Gastrocnemius medialis (tissue), 4 donors: ENCODE measurements around the gene ICAM4. TPM values are rescaled to one million over a fixed set of nuclear protein-coding genes. Genes with fewer than 3 reads are reported as not detected.

ENCODE experiments used
- ATAC-seq, 2 donors: fragments of 150-250 bp; one replicate each; pipeline ENCODE4 v1.9.1; 2016
- DNase-seq, 2 donors: peaks; one replicate each; pipeline ENCODE4 v3.0.0-alpha.2; 2019
- H3K27ac ChIP-seq, 4 donors: fragments of 200-600 bp; sonication (generic); 1 replicate in 1 of 4; 2 replicates in 3 of 4; pipeline ENCODE4 v1.5.1; 2016 to 2018; ENCODE audit warnings: mild to moderate bottlenecking in 2 of 4, moderate library complexity in 1 of 4
- H3K27me3 ChIP-seq, 3 donors: fragments of 200-600 bp; sonication (generic) in 2 of 3; 1 replicate in 1 of 3; 2 replicates in 2 of 3; pipeline versions ENCODE4 v1.5.1 to v1.6.0; 2016 to 2019; ENCODE audit warnings: mild to moderate bottlenecking in 1 of 3, moderate library complexity in 1 of 3
- H3K36me3 ChIP-seq, 2 donors: fragments of 200-600 bp; sonication (generic) in 1 of 2; one replicate each; pipeline ENCODE4 v1.5.1; 2017 to 2018
- H3K4me1 ChIP-seq, 2 donors: fragments of 200-600 bp; sonication (generic) in 1 of 2; one replicate each; pipeline ENCODE4 v1.5.1; 2016 to 2017; ENCODE audit warnings: mild to moderate bottlenecking in 2 of 2
- H3K4me3 ChIP-seq, 4 donors: fragments of 200-600 bp; sonication (generic) in 3 of 4; 1 replicate in 1 of 4; 2 replicates in 3 of 4; pipeline ENCODE4 v1.5.1; 2016 to 2019; ENCODE audit warnings: mild to moderate bottlenecking in 2 of 4
- H3K9me3 ChIP-seq, 3 donors: fragments of 200-600 bp; sonication (generic) in 2 of 3; 1 replicate in 1 of 3; 2 replicates in 2 of 3; pipeline ENCODE4 v1.5.1; 2016 to 2019
- POLR2A ChIP-seq, 2 donors: fragments of 450-650 bp; IDR thresholded peaks; one replicate each; pipeline ENCODE4 v1.6.1; 2017; ENCODE audit warnings: antibody characterized with exemption in 2 of 2, mild to moderate bottlenecking in 2 of 2, moderate library complexity in 2 of 2
- in situ Hi-C, 4 donors: fragments of 200-750 bp; cut with MboI; loops; one replicate each; pipeline versions ENCODE4 v1.15.0 to v1.8.0; 2017; ENCODE audit warnings: low sequenced_read_pairs in 4 of 4
- intact Hi-C: fragments of 100-400 bp; cut with DNase I; formaldehyde crosslinking; loops from one replicate; pipeline ENCODE4 v1.15.1; 2023; ENCODE audit warnings: low total_unique reads
- total RNA-seq, 4 donors: library from RNA; depleted of rRNA; stranded (reverse); fragments of >200 nt; gene quantifications; one replicate each; pipeline versions ENCODE4 v1.1.0 to v1.2.3, GENCODE V29; 2016
- TF ChIP-seq, protein P1 (sequence below), 5 experiments: fragments of 450-650 bp in 3 of 5; fragments of 200-600 bp in 2 of 5; sonication (generic) in 2 of 5; IDR thresholded peaks in 4 of 5; conservative IDR thresholded peaks in 1 of 5; 1 replicate in 4 of 5; 2 replicates in 1 of 5; pipeline ENCODE4 v1.5.1; 2016 to 2019; ENCODE audit warnings: antibody characterized with exemption in 5 of 5, mild to moderate bottlenecking in 3 of 5, moderate library complexity in 3 of 5

Gene ICAM4
- total RNA-seq, 4 donors from 2014 or later: not detected

DNA sequence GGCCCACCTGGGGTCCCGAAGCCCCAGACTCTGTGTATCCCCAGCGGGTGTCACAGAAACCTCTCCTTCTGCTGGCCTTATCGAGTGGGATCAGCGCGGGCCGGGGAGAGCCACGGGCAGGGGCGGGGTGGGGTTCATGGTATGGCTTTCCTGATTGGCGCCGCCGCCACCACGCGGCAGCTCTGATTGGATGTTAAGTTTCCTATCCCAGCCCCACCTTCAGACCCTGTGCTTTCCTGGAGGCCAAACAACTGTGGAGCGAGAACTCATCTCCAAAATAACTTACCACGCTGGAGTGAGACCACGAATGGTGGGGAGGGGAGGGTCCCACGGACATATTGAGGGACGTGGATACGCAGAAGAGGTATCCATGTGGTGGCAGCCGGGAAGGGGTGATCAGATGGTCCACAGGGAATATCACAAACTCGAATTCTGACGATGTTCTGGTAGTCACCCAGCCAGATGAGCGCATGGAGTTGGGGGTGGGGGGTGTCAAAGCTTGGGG, 2.0 kb downstream of the ICAM4 start:
- Histone ChIP-seq H3K36me3 (peaks cover 0 to 17% of the 10 kb centered on the region in 2 donors), H3K4me1 (peaks cover 29 to 43% of the 10 kb centered on the region in 2 donors), H3K9me3 (no peaks in the 10 kb centered on the region), H3K4me3 (peak overlapping the region in 3 of 4 donors; percentile 45 to 65 (median 48)), H3K27ac (no peak overlapping the region), H3K27me3 (peaks cover 70 to 72% (median 71%) of the 10 kb centered on the region in 3 donors)
- DNase-seq: no peak
- in situ Hi-C loops (no loop called here), intact Hi-C loops (no loop called here)
- ATAC-seq: no peak
- TF ChIP-seq POLR2A (IDR thresholded peaks at IDR 0.05): no peak
- TF ChIP-seq, protein P1, sequence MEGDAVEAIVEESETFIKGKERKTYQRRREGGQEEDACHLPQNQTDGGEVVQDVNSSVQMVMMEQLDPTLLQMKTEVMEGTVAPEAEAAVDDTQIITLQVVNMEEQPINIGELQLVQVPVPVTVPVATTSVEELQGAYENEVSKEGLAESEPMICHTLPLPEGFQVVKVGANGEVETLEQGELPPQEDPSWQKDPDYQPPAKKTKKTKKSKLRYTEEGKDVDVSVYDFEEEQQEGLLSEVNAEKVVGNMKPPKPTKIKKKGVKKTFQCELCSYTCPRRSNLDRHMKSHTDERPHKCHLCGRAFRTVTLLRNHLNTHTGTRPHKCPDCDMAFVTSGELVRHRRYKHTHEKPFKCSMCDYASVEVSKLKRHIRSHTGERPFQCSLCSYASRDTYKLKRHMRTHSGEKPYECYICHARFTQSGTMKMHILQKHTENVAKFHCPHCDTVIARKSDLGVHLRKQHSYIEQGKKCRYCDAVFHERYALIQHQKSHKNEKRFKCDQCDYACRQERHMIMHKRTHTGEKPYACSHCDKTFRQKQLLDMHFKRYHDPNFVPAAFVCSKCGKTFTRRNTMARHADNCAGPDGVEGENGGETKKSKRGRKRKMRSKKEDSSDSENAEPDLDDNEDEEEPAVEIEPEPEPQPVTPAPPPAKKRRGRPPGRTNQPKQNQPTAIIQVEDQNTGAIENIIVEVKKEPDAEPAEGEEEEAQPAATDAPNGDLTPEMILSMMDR (IDR thresholded peaks at IDR 0.05 in 4 of 5, conservative IDR thresholded peaks at IDR 0.05 in 1 of 5): no peak

DNA sequence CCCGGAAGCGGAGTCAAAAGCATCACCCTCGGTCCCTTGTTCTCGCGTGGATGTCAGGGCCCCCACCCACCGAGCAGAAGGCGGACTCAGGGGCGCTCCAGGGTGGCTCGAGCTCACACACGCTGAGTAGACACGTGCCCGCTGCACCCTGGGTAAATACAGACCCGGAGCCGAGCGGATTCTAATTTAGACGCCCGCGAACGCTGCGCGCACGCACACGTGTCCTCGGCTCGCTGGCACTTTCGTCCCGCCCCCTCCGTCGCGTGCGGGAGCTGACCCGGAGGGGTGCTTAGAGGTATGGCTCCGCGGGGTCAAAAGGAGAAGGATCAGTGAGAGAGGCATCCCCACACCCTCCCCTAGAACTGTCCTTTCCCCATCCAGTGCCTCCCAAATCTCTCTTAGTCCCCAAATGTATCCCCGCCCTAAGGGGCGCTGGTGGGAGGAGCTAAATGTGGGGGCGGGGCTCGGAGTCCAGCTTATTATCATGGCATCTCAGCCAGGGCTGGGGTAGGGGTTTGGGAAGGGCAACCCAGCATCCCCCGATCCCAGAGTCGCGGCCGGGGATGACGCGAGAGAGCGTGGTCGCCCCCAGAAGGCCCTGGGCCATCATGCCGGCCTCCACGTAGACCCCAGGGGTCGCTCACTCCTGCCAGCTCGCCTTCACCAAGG, 2.5 kb downstream of the ICAM4 start:
- TF ChIP-seq, protein P1 (IDR thresholded peaks at IDR 0.05 in 4 of 5, conservative IDR thresholded peaks at IDR 0.05 in 1 of 5): no peak
- no peak for TF ChIP-seq POLR2A (IDR thresholded peaks at IDR 0.05)
- in situ Hi-C loops: no loop called here
- no peak overlapping the region for H3K27ac ChIP-seq
- intact Hi-C loops: no loop called here
- H3K4me1 ChIP-seq: peaks cover 29 to 43% of the 10 kb centered on the region in 2 donors
- no peak for ATAC-seq
- DNase-seq: no peak
- H3K27me3 ChIP-seq: peaks cover 76 to 77% (median 77%) of the 10 kb centered on the region in 3 donors
- H3K4me3 ChIP-seq: peak overlapping the region; percentile 8 to 65 (median 46)
- peaks cover 0 to 11% of the 10 kb centered on the region in 2 donors for H3K36me3 ChIP-seq
- H3K9me3 ChIP-seq: no peaks in the 10 kb centered on the region

DNA sequence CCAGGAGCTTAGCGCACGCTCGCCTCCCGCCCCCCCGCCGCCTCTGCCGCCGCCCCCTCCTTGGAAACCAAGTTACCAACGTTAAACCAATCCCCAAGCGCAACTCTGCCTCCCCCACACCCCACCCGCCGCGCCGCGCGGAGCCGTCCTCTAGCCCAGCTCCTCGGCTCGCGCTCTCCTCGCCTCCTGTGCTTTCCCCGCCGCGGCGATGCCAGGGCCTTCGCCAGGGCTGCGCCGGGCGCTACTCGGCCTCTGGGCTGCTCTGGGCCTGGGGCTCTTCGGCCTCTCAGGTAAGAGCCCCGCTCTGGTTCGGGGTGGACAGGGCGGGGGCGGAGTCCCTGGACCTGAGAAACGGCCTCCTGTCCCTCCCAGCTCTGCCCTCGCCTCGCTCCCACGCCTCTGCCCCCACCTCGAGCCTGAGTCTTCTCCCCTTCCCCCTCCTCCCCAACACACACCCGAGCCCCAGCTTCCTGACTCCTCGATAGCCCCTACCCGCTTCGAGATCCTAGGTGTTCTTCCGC, 3.1 kb downstream of the ICAM4 start, which contains the start of gene ICAM5:
ICAM5 (plus strand) TSS at position 117 of the 521 bp plus-strand sequence; CDS start at position 209, 92 bp downstream.
- intact Hi-C loops: no loop called here
- Histone ChIP-seq H3K4me3 (peak within 1 kb of the TSS; percentile 40 to 65 (median 46)), H3K36me3 (peaks cover 0 to 6% of the 10 kb centered on the region in 2 donors), H3K27me3 (peaks cover 81 to 83% (median 83%) of the 10 kb centered on the region in 3 donors), H3K27ac (no peak within 1 kb of the TSS), H3K9me3 (no peaks in the 10 kb centered on the region), H3K4me1 (peaks cover 29 to 43% of the 10 kb centered on the region in 2 donors)
- in situ Hi-C loops: no loop called here
- TF ChIP-seq, protein P1 (IDR thresholded peaks at IDR 0.05 in 4 of 5, conservative IDR thresholded peaks at IDR 0.05 in 1 of 5): no peak
- no peak for TF ChIP-seq POLR2A (IDR thresholded peaks at IDR 0.05)
- no peak for ATAC-seq
- no peak for DNase-seq

DNA sequence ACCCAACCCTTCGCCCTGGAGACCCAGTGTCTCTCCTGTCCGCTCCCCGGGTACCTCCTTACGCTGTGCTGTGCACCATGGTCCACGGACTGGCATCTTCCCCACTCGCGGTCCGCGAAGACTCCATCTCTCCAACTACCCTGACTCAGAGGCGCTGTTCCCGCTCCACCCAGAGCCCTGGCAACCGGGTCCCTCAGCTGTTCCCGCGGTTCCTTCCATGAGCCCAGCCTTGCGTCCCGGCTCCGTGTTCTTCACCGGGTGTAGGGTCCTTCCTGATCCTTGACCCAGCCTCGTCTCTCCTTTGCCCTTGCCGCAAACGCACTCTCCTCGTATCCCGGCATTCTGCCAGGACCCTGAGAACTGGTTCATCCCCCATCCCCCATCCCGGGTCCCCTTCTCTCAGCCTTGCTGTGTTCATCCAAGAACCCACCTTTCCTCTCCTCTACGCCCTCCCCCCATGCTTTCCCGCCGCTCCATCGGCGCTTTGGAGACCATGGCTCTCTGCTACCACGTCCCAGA, 3.7 kb downstream of the ICAM4 start:
- in situ Hi-C loops: no loop called here
- H3K9me3 ChIP-seq: no peaks in the 10 kb centered on the region
- ATAC-seq (no peak), DNase-seq (no peak)
- peaks cover 29 to 47% of the 10 kb centered on the region in 2 donors for H3K4me1 ChIP-seq
- peak overlapping the region; percentile 40 to 65 (median 46) for H3K4me3 ChIP-seq
- TF ChIP-seq POLR2A (IDR thresholded peaks at IDR 0.05): no peak
- TF ChIP-seq, protein P1 (IDR thresholded peaks at IDR 0.05 in 4 of 5, conservative IDR thresholded peaks at IDR 0.05 in 1 of 5): no peak
- peaks cover 0 to under 1% of the 10 kb centered on the region in 2 donors for H3K36me3 ChIP-seq
- H3K27ac ChIP-seq: no peak overlapping the region
- intact Hi-C loops: no loop called here
- H3K27me3 ChIP-seq: peaks cover 87 to 89% (median 88%) of the 10 kb centered on the region in 3 donors
